NCI-H1436 treated with DMSO at 0.1 percent for 48 hours (cell line): Measurements from ENCODE around the gene PKDREJ.
"Not testable (repeated sequence)": the region's sequence is repeated elsewhere in the genome, so short reads cannot be mapped to it uniquely, and the experiment has no call there.

Experiments
- DNase-seq: peaks from one replicate; lab custom pipeline; 2025; lab: John Stamatoyannopoulos, UW

The PKDREJ gene, protein sequence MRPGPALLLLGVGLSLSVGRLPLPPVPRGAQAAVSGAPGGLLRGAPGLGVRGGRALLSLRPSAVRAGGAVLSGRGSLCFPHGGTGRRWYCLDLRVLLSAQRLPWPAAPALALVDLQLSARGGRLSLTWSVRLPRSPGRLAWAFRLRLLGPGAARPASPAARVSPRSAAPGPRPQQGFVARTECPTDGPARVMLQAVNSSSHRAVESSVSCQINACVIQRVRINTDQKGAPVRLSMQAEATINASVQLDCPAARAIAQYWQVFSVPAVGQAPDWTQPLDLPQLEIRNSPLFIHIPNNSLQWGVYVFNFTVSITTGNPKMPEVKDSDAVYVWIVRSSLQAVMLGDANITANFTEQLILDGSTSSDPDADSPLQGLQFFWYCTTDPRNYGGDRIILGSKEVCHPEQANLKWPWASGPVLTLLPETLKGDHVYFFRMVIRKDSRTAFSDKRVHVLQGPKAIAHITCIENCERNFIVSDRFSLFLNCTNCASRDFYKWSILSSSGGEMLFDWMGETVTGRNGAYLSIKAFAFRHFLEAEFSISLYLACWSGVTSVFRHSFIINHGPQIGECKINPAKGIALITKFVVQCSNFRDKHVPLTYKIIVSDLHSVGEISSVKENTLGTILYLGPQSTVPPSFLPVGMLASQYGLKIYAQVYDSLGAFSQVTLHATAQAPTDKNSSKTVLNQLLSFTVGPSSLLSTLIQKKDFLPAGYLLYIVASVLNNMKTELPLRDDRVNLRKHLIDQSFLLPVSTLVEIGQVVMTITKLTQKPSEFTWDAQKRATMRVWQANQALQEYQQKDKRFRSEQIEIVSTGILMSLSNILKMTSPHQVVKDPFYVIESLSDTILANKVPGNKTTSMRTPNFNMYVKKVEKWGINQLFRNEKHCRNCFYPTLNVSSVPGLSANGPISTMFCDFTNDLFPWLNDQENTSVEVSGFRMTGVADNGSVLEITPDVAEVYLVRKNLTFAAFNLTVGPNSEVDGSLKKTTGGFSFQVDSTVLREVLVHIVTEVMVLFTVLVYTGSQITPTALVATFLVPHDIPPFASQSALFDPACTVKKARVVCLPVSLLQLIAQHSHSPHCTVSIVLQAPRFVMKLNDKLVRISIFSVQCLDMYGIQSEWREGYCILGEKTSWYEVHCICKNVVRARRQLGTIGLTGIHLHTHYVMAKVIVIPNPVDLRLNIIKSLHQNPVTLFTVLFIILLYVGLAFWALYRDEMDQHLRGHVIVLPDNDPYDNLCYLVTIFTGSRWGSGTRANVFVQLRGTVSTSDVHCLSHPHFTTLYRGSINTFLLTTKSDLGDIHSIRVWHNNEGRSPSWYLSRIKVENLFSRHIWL (N-terminal part only)

GRCh38 chr22:46263216-46263590 is at the start of gene PKDREJ:
PKDREJ (minus strand) TSS chr22:46263343; CDS start chr22:46263322, 21 bp downstream.
- DNase-seq = no peak

DNA sequence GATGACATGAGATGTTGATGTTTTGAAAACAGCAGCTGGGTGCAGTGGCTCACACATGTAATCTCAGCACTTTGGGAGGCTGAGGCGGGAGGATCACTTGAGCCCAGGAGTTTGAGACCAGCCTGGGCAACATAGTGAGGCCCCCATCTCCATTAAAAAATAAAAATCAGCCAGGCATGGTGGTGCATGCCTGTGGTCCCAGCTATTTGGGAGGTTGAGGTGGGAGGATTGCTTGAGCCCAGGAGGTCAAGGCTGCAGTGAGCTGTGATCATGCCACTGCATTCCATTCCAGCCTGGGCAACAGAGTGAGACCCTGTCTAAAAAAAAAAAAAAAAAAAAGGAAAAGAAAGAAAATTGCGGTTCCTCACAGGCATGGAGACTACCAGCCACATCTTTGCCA is 49.7 kb upstream of the PKDREJ start:
- not testable (repeated sequence) for DNase-seq

- DNase-seq = no peak
Measured at GRCh38 chr22:46312056-46312455, 48.9 kb upstream of the PKDREJ start.

DNA sequence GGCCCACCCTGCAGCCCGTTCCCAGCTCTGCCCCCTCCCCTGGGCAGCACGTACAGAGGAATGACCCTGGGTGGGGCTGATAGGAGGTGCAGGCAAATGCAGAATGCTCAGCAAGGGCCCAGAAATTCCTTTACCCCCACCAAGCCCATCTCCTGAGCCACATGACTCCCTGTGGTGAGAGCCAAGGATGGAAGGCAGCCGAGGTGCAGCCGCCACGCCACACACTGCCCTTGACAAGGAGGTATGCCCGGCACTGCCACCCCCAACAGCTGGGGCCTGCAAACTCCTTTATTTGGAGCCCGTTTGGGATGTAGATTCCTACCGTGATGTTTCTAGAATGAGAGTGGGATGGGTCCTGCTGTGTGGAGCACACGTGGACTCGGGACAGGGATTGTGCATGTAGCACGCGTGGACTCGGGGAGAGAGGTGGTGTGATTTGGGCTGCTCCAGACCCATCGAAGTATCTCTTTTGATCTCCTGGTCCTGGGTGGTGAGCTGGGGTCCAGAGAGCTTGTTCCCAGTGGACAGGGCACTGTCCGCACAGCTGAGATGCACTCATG is 46.5 kb upstream of the PKDREJ start:
- DNase-seq = no peak

- no peak for DNase-seq
Measured at GRCh38 chr22:46308283-46308988, 45.3 kb upstream of the PKDREJ start.

- DNase-seq = no peak
Measured at GRCh38 chr22:46303347-46303965, 40.3 kb upstream of the PKDREJ start.

DNA sequence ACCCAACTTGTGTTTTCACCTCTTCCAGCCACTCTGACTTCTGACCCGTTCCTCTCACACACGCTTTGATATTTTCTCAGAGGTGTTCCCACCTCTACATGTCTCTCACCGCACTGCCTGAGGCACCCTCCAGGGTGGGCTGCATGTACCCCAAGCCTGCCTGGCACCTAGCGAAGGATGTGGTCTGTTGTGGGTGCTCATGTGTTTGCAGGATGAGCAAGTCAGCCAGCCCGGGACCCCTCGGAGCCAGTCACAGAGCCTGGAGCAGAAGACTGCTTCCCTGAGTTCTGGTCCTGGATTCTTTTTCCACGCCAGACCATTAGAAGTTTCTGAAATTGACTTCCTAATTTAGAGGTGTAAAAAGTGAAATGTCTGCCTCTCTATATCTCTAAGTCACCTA is 37.3 kb upstream of the PKDREJ start:
- no peak for DNase-seq

GRCh38 chr22:46299101-46299500 is 36.0 kb upstream of the PKDREJ start:
- DNase-seq = no peak

- DNase-seq = no peak
Measured at GRCh38 chr22:46297151-46297812, 34.1 kb upstream of the PKDREJ start.

DNA sequence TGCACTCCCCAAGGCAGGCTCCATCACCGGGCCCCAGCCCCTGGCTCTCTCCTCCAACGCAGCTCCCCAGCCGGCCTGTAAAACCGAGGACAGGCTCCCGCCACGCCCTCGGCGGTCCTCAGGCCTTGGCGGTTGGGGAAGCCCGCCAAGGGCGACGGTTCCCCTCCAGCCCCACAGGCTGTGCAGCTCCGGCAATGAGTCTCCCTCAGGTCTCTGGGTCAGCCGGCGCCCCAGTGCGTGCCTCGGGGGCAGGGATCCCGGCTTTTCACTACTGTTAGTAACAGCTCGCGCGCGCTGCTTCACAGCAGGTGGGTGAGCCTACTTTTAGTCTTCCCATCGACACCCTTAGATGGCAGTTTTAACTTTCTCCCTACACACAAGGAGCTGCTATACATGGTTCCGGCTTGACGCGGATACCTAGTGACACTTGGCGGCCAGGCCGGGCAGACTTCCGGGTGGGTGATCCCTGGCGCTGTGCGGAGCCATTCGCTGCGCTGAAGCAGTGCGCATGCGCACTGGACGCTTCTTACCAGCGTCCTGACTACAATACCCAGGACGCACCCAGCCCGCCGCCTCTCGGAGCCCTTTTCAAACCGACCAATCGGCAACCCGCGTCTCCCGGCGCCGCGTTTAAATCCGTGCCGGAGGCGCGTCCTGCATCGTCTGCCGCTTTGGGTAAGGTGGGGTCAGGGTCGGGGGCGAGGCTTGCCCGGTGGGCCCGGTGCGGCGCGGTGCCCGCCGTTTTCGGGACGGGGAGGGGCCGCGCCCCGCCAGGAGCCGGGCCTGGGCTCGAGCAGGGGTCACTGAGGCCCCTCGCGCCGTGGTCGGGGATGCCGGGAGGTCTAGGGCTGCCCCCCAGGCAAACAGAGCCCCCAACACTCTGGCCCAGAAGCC is 33.4 kb upstream of the PKDREJ start, which contains the start of gene GTSE1:
TSS of gene GTSE1 (plus strand) at position 614 of the 894 bp plus-strand sequence. CDS start 531 bp downstream, outside the sequence.
- DNase-seq = peak; percentile 91

DNA sequence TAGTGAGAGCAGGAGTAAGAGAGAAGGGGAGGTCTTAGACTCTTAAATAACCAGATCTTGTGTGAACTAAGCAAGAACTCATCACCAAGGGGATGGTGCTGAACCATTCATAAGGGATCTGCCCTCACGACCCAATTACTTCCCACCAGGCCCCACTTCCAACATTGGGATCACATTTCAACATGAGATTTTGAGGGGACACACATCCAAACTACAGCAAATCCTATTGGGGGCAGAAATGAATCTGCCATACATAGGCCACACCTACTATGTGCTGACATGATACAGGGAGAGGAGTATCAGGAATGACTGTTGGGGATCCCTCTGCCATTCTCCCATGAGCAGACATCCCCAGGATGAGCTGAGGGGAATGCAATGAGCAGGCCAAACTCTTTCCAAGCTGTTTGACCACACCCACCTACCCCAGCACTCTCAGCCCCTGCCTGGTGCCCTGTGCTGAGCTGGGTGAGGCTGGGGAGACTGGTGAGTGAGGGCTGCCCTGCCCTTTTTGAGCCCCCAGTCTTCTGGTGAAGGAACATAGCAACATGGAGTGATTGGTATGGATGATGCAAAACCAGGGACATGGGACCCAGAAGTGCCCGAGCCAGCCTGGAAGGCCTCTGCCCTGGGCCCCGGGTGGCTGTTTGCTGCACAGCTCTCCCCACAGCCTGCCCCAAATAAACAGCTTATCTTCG is 32.3 kb upstream of the PKDREJ start:
- DNase-seq = no peak

DNA sequence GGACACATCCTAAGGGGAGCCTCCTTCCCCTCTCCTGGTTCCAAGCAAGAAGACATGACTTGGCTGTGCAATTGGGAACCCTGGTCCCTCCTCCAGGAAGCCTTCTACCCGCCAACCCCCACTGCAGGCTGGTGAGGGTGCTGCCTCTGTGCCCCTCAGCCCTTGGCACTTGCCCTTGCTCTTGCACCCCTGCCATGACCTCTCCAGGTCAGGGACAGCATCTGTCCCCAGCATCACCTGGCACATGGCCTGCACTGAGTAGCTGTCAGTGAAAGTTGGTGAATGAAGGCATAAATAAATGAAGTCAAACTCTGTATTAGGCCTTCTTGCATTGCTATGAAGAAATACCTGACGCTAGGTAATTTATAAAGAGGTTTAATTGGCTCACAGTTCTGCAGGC is 31.6 kb upstream of the PKDREJ start:
- DNase-seq = no peak

- no peak for DNase-seq
Measured at GRCh38 chr22:46293577-46294260, 30.6 kb upstream of the PKDREJ start.

DNA sequence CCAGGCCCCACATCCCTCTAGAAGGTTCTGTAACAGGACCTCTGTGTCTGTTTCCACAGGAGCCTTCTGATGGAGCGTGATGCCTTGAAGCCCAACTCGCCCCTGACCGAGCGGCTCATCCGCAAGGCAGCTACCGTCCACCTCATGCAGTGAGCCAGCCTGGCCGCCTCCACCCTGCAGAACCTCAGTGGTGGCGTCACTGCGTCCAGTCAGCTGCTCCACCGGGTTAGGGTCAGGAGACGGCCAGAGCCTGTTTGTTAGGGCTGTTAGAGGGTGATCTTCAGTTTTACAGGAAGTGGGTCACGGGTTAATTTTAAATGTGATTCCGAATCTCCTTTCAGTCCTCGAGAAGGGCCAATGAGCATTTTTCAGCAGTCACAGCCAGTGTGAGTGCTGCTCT is 29.6 kb upstream of the PKDREJ start:
- no peak for DNase-seq

- DNase-seq = no peak
Measured at GRCh38 chr22:46292173-46292572, 29.0 kb upstream of the PKDREJ start.

GRCh38 chr22:46290843-46291785 is 28.0 kb upstream of the PKDREJ start:
- no peak for DNase-seq
